Cardiac fibroblast (primary cell): Measurements from ENCODE around the gene NCK2.

Experiments
- DNase-seq, 2 donors: peaks; one replicate each; pipeline versions ENCODE4 v3.0.0 to v3.0.0-alpha.2; 2010; ENCODE audit warnings: low read depth in 2 of 2
- H3K4me3 ChIP-seq, 2 donors: replicated peaks in 1 of 2; 1 replicate in 1 of 2; 2 replicates in 1 of 2; pipeline ENCODE4 v1.5.1; 2011; ENCODE audit warnings: low read depth in 2 of 2, low read length in 2 of 2, mild to moderate bottlenecking in 2 of 2, moderate library complexity in 1 of 2
- TF ChIP-seq, protein P1 (sequence below): IDR thresholded peaks from one replicate; pipeline ENCODE4 v1.5.1; 2011; ENCODE audit warnings: low read depth, mild to moderate bottlenecking, low read length, inconsistent platforms

NCK2 gene

DNA sequence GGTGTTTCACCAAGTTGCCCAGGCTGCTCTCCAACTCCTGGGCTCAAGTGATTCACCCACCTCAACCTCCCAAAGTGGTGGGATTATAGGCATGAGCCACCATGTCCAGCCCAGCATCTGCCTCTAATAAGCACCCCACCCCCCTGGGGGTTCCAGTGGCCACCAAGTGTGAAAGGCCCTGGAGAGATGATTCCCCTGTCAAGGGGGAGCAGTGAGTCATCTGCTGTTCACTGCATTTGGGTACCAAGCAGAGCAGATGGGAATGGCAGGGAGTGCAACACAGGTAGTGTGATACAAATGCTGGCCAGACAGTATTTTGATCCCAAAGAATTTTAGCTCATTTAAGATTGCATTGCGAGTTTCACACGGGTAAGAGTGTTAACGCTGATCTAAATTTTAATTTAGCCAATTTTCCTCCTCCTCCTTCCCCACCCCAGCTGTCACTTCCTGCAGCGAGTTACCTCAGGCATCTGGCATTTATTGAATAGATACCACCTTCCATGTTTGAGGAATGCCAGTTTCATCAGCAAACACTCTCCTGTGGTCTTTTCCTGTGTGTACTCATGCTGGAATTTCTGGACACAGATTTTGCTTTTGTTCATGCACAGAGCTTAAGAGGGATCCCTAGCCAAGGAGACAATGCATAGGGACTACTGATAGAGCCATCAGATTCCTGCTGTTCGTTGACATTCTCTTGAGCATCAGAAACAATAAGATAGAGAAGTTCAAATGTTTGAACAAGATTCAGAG, 32.4 kb upstream of the NCK2 start:
- TF ChIP-seq, protein P1, sequence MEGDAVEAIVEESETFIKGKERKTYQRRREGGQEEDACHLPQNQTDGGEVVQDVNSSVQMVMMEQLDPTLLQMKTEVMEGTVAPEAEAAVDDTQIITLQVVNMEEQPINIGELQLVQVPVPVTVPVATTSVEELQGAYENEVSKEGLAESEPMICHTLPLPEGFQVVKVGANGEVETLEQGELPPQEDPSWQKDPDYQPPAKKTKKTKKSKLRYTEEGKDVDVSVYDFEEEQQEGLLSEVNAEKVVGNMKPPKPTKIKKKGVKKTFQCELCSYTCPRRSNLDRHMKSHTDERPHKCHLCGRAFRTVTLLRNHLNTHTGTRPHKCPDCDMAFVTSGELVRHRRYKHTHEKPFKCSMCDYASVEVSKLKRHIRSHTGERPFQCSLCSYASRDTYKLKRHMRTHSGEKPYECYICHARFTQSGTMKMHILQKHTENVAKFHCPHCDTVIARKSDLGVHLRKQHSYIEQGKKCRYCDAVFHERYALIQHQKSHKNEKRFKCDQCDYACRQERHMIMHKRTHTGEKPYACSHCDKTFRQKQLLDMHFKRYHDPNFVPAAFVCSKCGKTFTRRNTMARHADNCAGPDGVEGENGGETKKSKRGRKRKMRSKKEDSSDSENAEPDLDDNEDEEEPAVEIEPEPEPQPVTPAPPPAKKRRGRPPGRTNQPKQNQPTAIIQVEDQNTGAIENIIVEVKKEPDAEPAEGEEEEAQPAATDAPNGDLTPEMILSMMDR, result no peak
- peak; percentile 37 to 55 for DNase-seq
- no peak overlapping the region for H3K4me3 ChIP-seq

DNA sequence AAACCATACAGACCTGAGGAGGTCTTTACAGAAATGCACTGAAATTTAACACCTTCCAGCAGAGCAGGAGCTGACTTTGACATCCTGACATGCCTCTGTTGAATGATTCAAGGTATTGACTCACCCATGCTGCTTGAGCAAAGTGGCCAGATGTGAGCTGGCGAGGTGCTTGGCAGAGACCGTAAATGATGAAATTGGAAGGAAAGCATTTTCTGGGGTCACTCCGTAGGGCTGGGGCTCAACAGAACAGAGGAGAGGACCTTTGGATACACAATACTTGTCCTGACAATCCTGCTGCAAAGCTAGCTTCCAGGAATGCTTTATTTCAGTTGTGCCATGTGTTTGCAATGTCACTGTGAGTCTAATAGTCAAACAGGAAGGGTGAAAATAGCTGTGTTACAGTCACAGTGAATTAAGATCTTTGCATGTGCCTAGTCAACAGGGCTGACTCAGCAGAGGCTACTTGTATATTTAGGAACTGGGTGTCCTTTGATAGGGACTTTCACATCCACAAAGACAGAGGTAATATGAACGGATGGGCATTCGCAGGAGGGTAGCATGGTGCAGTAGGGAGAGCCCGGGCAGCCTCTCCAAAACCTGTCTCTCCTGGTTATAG, 31.6 kb upstream of the NCK2 start:
- no peak overlapping the region for H3K4me3 ChIP-seq
- TF ChIP-seq, protein P1, result no peak
- peak; percentile 30 to 79 for DNase-seq

DNA sequence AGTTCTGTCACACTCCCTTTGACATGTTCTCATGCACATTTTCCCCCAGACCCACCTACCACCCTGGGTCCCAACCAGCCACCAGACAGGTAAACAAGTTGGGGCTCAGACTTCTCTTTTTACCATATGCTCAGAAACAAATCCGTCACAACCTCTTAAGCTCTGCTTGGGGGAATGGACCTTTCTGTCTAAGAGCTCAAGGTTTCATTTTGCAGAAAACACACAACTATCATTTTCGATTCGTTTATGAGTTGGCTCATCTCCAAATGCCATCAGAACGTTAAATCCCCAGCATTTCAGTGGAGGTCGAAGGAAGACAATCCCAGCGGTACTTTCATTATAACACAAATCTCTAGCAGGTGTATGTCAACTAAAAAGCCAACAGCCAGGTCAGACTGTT, 30.6 kb upstream of the NCK2 start:
- TF ChIP-seq, protein P1, result no peak
- no peak overlapping the region for H3K4me3 ChIP-seq
- DNase-seq, result no peak

DNA sequence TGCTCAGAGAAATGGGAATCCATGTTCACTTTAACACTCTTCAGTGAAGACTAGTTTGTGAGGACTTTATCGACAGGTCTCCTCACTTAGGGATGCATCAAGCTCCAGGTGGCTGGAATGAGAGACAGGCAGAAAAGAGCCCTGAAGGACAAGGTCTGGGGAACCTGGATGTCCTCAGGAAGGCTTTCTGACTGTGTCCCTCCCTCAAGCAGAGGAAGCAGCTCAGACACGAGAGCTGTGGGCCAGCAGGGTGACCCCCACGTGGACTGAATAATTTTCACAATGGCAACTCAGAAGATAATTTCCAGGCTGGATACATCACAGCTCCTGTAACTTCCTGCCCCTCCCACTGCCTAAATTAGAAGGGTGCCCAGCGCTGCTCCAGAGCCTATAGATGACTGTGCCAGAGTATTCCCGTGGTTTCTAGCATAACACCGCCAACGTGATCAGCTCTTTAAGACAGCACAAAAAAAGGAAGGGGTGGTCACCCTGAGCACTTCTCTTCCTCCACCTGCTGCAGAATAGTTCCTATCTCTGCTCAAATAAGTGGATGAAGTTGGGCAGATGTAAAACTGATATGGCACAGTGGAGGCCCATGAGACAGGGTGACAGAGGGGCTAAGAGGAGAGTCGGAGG, 25.7 kb upstream of the NCK2 start:
- TF ChIP-seq, protein P1, result no peak
- no peak for DNase-seq
- H3K4me3 ChIP-seq, result no peak overlapping the region

DNA sequence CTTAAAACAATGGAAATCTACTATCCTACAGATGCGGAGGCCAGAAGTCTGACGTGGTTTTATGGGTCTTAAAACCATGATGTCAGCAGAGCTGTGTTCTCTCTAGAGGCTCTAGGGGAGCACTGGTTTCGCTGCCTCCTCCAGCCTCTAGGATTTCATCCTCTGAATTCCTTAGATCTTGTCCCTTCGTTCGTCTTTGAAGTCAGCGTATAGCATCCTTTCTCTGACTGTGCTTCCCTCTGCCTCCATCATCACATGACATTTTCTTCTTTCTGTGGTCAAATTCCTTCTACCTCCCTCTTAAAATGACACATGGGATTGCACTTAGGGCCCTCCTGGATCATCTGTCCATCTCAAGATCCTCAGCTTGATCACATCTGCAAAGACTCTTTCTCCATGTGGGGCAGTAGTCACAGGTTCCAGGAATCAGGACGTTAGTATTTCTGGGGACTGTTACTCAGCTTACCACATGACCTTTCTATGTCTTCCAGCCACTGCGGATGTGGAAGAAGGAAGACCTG, 22.7 kb upstream of the NCK2 start:
- TF ChIP-seq, protein P1, result no peak
- no peak for DNase-seq
- H3K4me3 ChIP-seq, result no peak overlapping the region

DNA sequence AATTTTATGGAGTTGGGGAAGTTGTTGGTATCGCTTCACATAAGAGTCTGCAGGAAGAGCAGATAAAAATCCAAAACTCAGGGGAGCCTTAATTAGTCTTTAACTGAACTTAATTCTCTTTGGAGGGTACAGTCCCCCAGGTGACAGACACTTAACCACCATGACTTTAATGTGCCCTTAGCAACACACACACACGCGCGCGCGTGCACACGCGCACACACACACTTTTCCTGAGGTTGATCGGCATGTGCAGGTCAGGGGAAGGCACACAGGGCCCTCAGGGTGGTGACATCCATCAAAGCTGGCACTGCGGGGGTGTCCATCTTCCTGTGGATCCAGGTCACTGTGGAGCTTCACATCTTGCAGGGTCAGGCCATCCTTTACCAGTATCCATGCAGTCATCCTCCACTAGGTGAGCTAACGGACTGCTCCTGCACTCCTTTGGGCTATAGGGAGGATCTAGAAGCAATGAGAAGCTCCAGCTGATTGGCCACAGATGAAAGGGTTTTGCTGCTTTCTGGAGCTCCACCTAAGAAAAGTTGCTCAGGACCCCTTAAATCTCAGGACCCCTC, 21.9 kb upstream of the NCK2 start:
- no peak for DNase-seq
- TF ChIP-seq, protein P1, result no peak
- no peak overlapping the region for H3K4me3 ChIP-seq
